Left forelimb (tissue), 1 donor: ENCODE measurements around the gene MAPK8IP2.
"Not testable (repeated sequence)": the region's sequence is repeated elsewhere in the genome, so short reads cannot be mapped to it uniquely, and the experiment has no call there.

Experiments used
- DNase-seq: peaks from one replicate; pipeline ENCODE4 v3.0.0-alpha.2; 2018; ENCODE audit warnings: low spot score

The MAPK8IP2 gene

GRCh38 chr22:50635591-50635990 is 35.0 kb downstream of the MAPK8IP2 start:
- DNase-seq: no peak

GRCh38 chr22:50640296-50640695 is 39.7 kb downstream of the MAPK8IP2 start:
- not testable (repeated sequence) for DNase-seq

GRCh38 chr22:50640857-50641647 is 40.5 kb downstream of the MAPK8IP2 start:
- DNase-seq: no peak

GRCh38 chr22:50641696-50642607 is 41.4 kb downstream of the MAPK8IP2 start:
- no peak for DNase-seq

GRCh38 chr22:50643021-50643820 is 42.6 kb downstream of the MAPK8IP2 start:
- not testable (repeated sequence) for DNase-seq

GRCh38 chr22:50643821-50644101 is 43.2 kb downstream of the MAPK8IP2 start:
- DNase-seq: not testable (repeated sequence)

GRCh38 chr22:50653256-50653655 is 52.7 kb downstream of the MAPK8IP2 start:
- DNase-seq: no peak

- DNase-seq: not testable (repeated sequence)
These were observed 54.1 kb downstream of the MAPK8IP2 start for GRCh38 chr22:50654664-50655063.

GRCh38 chr22:50656122-50657070 is 55.8 kb downstream of the MAPK8IP2 start:
- DNase-seq: no peak

GRCh38 chr22:50657925-50658324 is 57.3 kb downstream of the MAPK8IP2 start:
- no peak for DNase-seq

- not testable (repeated sequence) for DNase-seq
These were observed 59.1 kb downstream of the MAPK8IP2 start for GRCh38 chr22:50659711-50660110.

GRCh38 chr22:50660306-50660705 is 59.7 kb downstream of the MAPK8IP2 start:
- DNase-seq: no peak
